SU-DHL-6 (cell line): ENCODE data around the gene PPM1H.

Experiments used
- H2AFZ ChIP-seq: fragments of 200-600 bp; sonication (generic); 2 replicates; pipeline ENCODE4 v1.6.1; 2014; ENCODE audit warnings: low read depth, mild to moderate bottlenecking, moderate library complexity, mixed read lengths, antibody characterized with exemption, low read length; ENCODE audit not compliant: severe bottlenecking
- H3F3A ChIP-seq: fragments of 200-600 bp; shearing (Covaris generic); 2 replicates; pipeline ENCODE4 v1.6.0; 2016; ENCODE audit warnings: antibody characterized with exemption, mild to moderate bottlenecking; ENCODE audit not compliant: insufficient read depth
- H3K27ac ChIP-seq: fragments of 200-600 bp; sonication (generic); 2 replicates; pipeline ENCODE4 v1.5.1; 2016; ENCODE audit warnings: low read depth, mild to moderate bottlenecking, low read length, moderate library complexity, mixed read lengths
- H3K27me3 ChIP-seq: fragments of 200-600 bp; sonication (generic), shearing (Covaris generic); 2 replicates; pipeline ENCODE4 v1.6.0; 2014; ENCODE audit warnings: mild to moderate bottlenecking, low read length
- H3K36me3 ChIP-seq: fragments of 200-600 bp; sonication (generic); 2 replicates; pipeline ENCODE4 v1.6.1; 2014; ENCODE audit warnings: mild to moderate bottlenecking, low read length, mixed read lengths
- H3K4me2 ChIP-seq: fragments of 300-600, 200-600 bp; shearing (Covaris generic), sonication (generic); 2 replicates; pipeline ENCODE4 v1.6.0; 2014; ENCODE audit warnings: low read length, low read depth, mild to moderate bottlenecking; ENCODE audit not compliant: poor library complexity, severe bottlenecking
- H3K4me3 ChIP-seq: fragments of 200-600 bp; sonication (generic); 2 replicates; pipeline ENCODE4 v1.5.1; 2014; ENCODE audit warnings: antibody characterized with exemption, low read length, mild to moderate bottlenecking, mixed read lengths; ENCODE audit not compliant: insufficient read depth, poor library complexity, severe bottlenecking
- H3K79me2 ChIP-seq: fragments of 200-600 bp; sonication (generic); 2 replicates; pipeline ENCODE4 v1.6.1; 2014; ENCODE audit warnings: mild to moderate bottlenecking, low read length, moderate library complexity; ENCODE audit not compliant: insufficient read depth
- H3K9ac ChIP-seq: fragments of 200-600 bp; sonication (generic); 2 replicates; pipeline ENCODE4 v1.7.0; 2014; ENCODE audit warnings: mild to moderate bottlenecking, low read length
- H3K9me2 ChIP-seq: fragments of 200-600 bp; sonication (generic); replicated peaks from 2 replicates; pipeline ENCODE4 v1.6.1; 2014; ENCODE audit warnings: low read length; ENCODE audit not compliant: insufficient read depth
- H3K9me3 ChIP-seq: fragments of 200-600 bp; sonication (generic); 2 replicates; pipeline ENCODE4 v1.6.1; 2014; ENCODE audit warnings: low read length, mixed read lengths; ENCODE audit not compliant: insufficient read depth
- H4K20me1 ChIP-seq: fragments of 200-600 bp; sonication (generic); 2 replicates; pipeline ENCODE4 v1.6.1; 2014; ENCODE audit warnings: low read depth, mild to moderate bottlenecking, antibody characterized with exemption, low read length, moderate library complexity, mixed read lengths
- EZH2phosphoT487 ChIP-seq: fragments of 200-600 bp; sonication (generic), shearing (Covaris generic); conservative IDR thresholded peaks from 2 replicates; pipeline ENCODE4 v1.6.1; 2018; ENCODE audit warnings: mild to moderate bottlenecking, antibody characterized with exemption, low read length, moderate library complexity, mixed read lengths
- TF ChIP-seq, protein P1 (sequence below): fragments of 200-600 bp; sonication (generic); IDR thresholded peaks from one replicate; pipeline ENCODE4 v1.5.1; 2017; ENCODE audit warnings: antibody characterized with exemption, mild to moderate bottlenecking, low read length, moderate library complexity; ENCODE audit not compliant: insufficient read depth, poor library complexity, severe bottlenecking

Gene PPM1H

DNA sequence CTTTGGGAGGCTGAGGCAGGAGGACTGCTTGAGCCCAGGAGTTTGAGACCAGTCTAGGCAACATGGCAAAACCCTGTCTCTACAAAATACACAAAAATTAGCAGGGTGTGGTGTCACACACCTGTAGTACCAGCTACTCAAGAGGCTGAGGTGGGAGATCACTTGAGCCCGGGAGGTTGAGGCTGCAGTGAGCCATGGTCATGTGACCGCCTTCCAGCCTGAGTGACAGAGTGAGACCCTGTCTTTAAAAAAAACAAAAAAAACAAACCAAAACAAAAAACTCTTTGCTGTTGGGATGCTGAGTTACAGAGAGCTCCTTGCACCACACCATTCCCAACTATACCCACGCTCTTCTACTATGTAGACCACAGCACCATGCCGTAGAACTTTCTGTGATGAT is 221.2 kb downstream of the PPM1H start:
- no peaks in the 10 kb centered on the region for H3F3A ChIP-seq
- no peaks in the 10 kb centered on the region for H3K36me3 ChIP-seq
- no peaks in the 10 kb centered on the region for H4K20me1 ChIP-seq
- H3K9me3 ChIP-seq, result no peaks in the 10 kb centered on the region
- TF ChIP-seq EZH2phosphoT487, result no peak
- TF ChIP-seq, protein P1, sequence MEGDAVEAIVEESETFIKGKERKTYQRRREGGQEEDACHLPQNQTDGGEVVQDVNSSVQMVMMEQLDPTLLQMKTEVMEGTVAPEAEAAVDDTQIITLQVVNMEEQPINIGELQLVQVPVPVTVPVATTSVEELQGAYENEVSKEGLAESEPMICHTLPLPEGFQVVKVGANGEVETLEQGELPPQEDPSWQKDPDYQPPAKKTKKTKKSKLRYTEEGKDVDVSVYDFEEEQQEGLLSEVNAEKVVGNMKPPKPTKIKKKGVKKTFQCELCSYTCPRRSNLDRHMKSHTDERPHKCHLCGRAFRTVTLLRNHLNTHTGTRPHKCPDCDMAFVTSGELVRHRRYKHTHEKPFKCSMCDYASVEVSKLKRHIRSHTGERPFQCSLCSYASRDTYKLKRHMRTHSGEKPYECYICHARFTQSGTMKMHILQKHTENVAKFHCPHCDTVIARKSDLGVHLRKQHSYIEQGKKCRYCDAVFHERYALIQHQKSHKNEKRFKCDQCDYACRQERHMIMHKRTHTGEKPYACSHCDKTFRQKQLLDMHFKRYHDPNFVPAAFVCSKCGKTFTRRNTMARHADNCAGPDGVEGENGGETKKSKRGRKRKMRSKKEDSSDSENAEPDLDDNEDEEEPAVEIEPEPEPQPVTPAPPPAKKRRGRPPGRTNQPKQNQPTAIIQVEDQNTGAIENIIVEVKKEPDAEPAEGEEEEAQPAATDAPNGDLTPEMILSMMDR, result no peak
- H2AFZ ChIP-seq, result no peak overlapping the region
- H3K4me2 ChIP-seq, result no peak overlapping the region
- no peak overlapping the region for H3K4me3 ChIP-seq
- H3K79me2 ChIP-seq, result no peaks in the 10 kb centered on the region
- H3K9ac ChIP-seq, result no peak overlapping the region
- no peak overlapping the region for H3K27ac ChIP-seq
- H3K27me3 ChIP-seq, result no peaks in the 10 kb centered on the region
- H3K9me2 ChIP-seq, result no peaks in the 10 kb centered on the region

DNA sequence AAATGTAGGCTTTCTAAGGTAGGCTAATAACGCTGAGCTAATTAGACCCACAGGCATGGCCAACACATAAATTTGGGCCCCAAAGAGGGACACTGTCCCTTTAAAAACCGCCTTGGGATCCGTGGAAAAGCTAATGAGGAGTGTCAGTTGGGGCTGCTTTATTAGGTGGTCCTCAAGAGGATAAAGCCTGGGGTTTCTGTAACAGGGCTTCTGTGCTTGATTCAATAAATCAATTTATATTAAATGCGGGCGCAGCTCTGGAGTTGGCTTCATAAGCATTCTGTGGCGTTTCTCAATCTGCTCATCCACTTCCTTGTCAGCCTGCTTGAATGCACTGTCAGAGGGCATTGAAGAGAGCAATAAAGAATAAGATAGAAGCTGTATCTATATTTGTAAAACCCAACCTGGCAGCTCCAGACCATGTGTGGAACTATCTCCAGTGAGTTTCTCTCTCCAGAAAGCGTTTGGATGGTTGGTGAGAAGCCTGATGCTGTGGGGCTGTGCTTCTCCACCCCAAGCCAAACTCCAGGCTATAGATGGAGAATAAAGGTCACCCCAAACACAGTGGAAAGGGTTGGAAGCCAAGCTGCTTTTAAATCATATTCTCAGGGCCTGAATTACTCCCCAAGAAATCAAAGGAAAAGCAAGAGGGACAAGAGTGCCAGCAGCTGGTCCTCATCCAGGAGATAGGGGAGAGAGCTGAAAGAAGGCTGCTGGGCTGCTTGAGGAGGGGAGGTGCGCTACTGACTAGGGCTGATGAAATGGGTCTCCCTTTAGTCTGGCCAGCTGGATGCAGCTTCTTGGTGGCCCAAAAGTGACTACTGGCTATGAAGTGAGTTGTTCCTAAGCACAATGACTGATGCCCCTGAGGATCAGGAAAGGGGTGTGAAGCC is 222.0 kb downstream of the PPM1H start:
- TF ChIP-seq, protein P1, result no peak
- TF ChIP-seq EZH2phosphoT487, result no peak
- H4K20me1 ChIP-seq, result no peaks in the 10 kb centered on the region
- H3K36me3 ChIP-seq, result no peaks in the 10 kb centered on the region
- H3K27me3 ChIP-seq, result no peaks in the 10 kb centered on the region
- H3K27ac ChIP-seq, result no peak overlapping the region
- no peak overlapping the region for H2AFZ ChIP-seq
- no peak overlapping the region for H3K4me3 ChIP-seq
- no peaks in the 10 kb centered on the region for H3K79me2 ChIP-seq
- no peaks in the 10 kb centered on the region for H3K9me2 ChIP-seq
- H3K9me3 ChIP-seq, result no peaks in the 10 kb centered on the region
- no peak overlapping the region for H3K4me2 ChIP-seq
- no peak overlapping the region for H3K9ac ChIP-seq
- H3F3A ChIP-seq, result no peaks in the 10 kb centered on the region

DNA sequence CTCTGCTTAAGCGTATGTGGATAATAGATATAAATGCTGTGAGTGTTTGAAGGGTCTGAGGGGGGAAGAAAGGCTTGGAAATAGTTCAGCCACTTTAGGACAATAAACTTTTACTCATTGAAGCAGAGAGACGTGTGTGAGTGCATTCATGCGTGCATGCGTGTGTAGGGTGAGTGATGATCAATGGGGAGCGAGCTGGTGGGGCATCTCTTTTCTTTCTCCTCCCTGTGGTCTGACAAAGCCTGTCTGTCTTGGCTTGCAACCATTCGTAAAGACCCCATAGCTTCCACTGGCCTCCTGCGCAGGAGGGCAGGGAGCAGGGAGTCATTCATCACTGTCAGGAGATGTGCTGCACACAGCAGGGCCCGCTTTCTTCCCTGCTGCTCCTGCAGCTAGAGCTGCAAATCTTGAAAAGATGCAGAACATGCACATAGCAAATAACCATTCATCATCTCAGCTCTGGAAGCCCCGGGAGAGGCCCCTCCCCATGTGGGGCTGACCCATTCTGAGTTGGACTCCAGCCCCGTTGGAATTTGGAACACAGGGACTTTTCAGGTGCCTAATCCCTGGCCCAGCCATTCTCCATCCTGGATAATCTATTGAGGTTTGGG is 223.2 kb downstream of the PPM1H start:
- H2AFZ ChIP-seq, result no peak overlapping the region
- H3K9ac ChIP-seq, result no peak overlapping the region
- TF ChIP-seq EZH2phosphoT487, result no peak
- TF ChIP-seq, protein P1, result no peak
- H3K36me3 ChIP-seq, result no peaks in the 10 kb centered on the region
- H3K9me3 ChIP-seq, result no peaks in the 10 kb centered on the region
- no peak overlapping the region for H3K4me2 ChIP-seq
- no peaks in the 10 kb centered on the region for H3K9me2 ChIP-seq
- H4K20me1 ChIP-seq, result no peaks in the 10 kb centered on the region
- no peak overlapping the region for H3K27ac ChIP-seq
- H3K79me2 ChIP-seq, result no peaks in the 10 kb centered on the region
- no peak overlapping the region for H3K4me3 ChIP-seq
- no peaks in the 10 kb centered on the region for H3F3A ChIP-seq
- no peaks in the 10 kb centered on the region for H3K27me3 ChIP-seq
